BE2C (cell line): ENCODE results near the gene SEMA4A.
"Not testable (repeated sequence)": the region's sequence is repeated elsewhere in the genome, so short reads cannot be mapped to it uniquely, and the experiment has no call there.

Experiments
- DNase-seq: peaks from one replicate; pipeline ENCODE4 v3.0.0-alpha.2; 2020
- H3K27me3 ChIP-seq: fragments of 250-450 bp; sonication (Bioruptor Pico); 2 replicates; pipeline ENCODE4 v1.5.1; 2020; ENCODE audit warnings: mild to moderate bottlenecking
- H3K36me3 ChIP-seq: fragments of 250-450 bp; sonication (Bioruptor Pico); 2 replicates; pipeline ENCODE4 v1.5.1; 2020; ENCODE audit warnings: mild to moderate bottlenecking
- H3K4me1 ChIP-seq: fragments of 250-450 bp; sonication (Bioruptor Pico); 2 replicates; pipeline ENCODE4 v1.5.1; 2020
- H3K4me3 ChIP-seq: 2 replicates; pipeline ENCODE4 v1.5.1; 2011; ENCODE audit warnings: low read depth, low read length
- H3K9me3 ChIP-seq: fragments of 250-450 bp; sonication (Bioruptor Pico); 2 replicates; pipeline ENCODE4 v1.5.1; 2020
- CTCF ChIP-seq: IDR thresholded peaks from 2 replicates; pipeline ENCODE4 v1.5.1; 2012; ENCODE audit warnings: mild to moderate bottlenecking, low read depth, low read length

The SEMA4A gene

DNA sequence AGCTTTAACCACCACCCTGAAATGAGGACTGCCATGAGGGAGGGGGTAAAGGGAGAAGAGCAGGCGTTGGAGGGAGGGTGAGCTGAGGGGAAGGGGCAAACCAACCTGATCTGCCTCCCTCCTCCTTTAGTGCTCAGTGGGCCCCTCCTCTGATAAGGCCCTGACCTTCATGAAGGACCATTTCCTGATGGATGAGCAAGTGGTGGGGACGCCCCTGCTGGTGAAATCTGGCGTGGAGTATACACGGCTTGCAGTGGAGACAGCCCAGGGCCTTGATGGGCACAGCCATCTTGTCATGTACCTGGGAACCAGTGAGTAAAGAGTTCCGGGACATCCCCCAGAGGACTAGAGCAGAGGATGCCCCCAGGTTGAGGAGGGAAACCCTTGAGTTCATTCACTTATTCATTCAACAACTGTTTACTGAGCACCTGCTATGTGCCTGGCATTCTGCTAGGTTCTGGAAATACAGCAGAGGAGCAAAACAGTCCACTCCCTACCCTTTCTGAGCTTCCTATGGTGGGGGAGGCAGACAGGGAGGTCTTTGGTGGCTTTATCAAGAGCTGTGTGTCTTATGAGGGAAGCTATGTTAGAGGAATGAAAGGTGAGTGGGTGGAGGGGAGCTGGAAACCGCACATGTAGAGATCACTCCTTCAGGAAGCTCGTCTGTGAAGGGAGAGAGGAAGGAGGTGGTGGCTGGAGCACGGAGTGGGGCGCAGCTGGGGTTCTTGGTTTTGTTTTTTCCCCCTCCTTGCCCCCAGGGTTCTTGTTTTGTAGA is 19.5 kb downstream of the SEMA4A start:
- H3K27me3 ChIP-seq: no peaks in the 10 kb centered on the region
- no peak overlapping the region for H3K4me3 ChIP-seq
- H3K9me3 ChIP-seq: no peaks in the 10 kb centered on the region; the same call in 1 of the 2 replicates
- no peak for DNase-seq
- no peaks in the 10 kb centered on the region for H3K36me3 ChIP-seq
- no peaks in the 10 kb centered on the region for H3K4me1 ChIP-seq
- no peak for TF ChIP-seq CTCF

- Histone ChIP-seq H3K4me3 (no peak overlapping the region), H3K4me1 (no peaks in the 10 kb centered on the region), H3K27me3 (no peaks in the 10 kb centered on the region), H3K36me3 (no peaks in the 10 kb centered on the region), H3K9me3 (no peaks in the 10 kb centered on the region)
- TF ChIP-seq CTCF: no peak
- DNase-seq: no peak
These were observed 23.3 kb downstream of the SEMA4A start for GRCh38 chr1:156176610-156177210.

DNA sequence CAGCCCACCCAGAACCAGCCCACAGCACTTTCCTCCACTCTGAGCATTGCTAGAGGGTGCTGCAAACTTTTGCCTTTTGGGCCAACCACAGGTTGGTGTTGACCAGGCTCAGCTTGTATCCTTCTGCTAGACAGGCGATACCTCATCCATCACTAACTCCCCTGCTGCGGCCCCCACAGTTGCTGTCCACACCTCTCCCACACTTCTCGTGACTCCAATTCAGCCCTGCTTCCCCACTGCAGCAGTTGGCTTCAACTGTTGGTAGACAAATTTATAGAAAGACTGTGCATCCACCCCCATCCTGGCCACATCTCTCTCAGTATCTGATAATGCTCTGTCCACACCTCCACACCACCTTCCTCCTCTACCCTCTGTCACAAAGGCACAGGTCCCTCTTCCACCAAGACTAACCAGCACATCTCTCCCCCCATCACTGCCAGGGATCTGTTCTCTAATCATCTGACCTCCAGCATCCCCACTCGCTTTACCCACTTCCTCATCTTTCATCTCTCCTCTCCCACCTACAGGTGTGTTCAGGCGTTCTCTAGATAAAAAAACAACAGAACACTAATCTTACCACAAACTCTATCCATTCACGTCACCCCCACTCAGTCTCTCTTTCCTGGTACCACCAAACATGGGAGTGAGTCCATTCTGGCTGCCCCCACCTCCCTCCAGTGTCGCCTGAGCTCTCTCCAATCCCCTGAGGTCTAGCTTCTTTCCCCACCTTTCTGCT is 24.7 kb downstream of the SEMA4A start:
- no peak for DNase-seq
- Histone ChIP-seq H3K9me3 (no peaks in the 10 kb centered on the region), H3K4me3 (no peak overlapping the region), H3K27me3 (no peaks in the 10 kb centered on the region), H3K4me1 (no peaks in the 10 kb centered on the region), H3K36me3 (no peaks in the 10 kb centered on the region)
- no peak for TF ChIP-seq CTCF

- Histone ChIP-seq H3K4me3 (no peak overlapping the region), H3K27me3 (no peaks in the 10 kb centered on the region), H3K4me1 (no peaks in the 10 kb centered on the region), H3K9me3 (no peaks in the 10 kb centered on the region), H3K36me3 (no peaks in the 10 kb centered on the region)
- no peak for DNase-seq
- TF ChIP-seq CTCF: no peak
These were observed 27.1 kb downstream of the SEMA4A start for GRCh38 chr1:156180471-156180870.

- DNase-seq, H3K9me3 ChIP-seq, H3K36me3 ChIP-seq, H3K27me3 ChIP-seq, H3K4me1 ChIP-seq, H3K4me3 ChIP-seq: not testable (repeated sequence)
These were observed 28.1 kb downstream of the SEMA4A start for GRCh38 chr1:156181391-156181924.

DNA sequence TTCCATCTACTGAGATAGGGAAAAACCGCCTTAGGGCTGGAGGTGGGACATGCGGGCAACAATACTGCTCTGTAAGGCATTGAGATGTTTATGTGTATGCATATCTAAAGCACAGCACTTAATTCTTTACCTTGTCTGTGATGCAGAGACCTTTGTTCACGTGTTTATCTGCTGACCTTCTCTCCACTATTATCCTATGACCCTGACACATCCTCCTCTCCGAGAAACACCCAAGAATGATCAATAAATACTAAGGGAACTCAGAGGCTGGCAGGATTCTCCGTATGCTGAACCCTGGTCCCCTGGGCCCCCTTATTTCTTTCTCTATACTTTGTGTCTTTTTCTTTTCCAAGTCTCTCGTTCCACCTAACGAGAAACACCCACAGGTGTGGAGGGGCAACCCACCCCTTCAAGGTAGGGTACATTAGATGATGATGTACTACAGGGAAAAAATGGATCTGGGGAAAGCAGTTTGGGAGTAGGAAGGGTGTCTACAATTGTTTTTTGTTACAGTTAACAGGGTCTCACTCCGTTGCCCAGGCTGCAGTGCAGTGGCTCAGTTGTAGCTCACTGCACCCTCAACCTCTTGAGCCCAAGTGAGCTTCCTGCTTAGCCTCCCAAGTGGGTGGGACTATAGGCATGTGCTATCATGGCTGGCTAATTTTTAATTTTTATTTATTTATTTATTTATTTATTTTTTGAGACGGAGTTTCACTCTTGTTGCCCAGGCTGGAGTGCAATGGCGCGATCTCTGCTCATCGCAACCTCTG is 28.8 kb downstream of the SEMA4A start:
- not testable (repeated sequence) for H3K4me1 ChIP-seq, H3K4me3 ChIP-seq, H3K36me3 ChIP-seq

GRCh38 chr1:156186347-156187177 is 33.2 kb downstream of the SEMA4A start:
- H3K4me1 ChIP-seq, H3K27me3 ChIP-seq, H3K4me3 ChIP-seq, H3K9me3 ChIP-seq, H3K36me3 ChIP-seq, DNase-seq: not testable (repeated sequence)

More for the DNA sequence above, 28.8 kb downstream of the SEMA4A start:
- H3K9me3 ChIP-seq, H3K27me3 ChIP-seq, DNase-seq: not testable (repeated sequence)

DNA sequence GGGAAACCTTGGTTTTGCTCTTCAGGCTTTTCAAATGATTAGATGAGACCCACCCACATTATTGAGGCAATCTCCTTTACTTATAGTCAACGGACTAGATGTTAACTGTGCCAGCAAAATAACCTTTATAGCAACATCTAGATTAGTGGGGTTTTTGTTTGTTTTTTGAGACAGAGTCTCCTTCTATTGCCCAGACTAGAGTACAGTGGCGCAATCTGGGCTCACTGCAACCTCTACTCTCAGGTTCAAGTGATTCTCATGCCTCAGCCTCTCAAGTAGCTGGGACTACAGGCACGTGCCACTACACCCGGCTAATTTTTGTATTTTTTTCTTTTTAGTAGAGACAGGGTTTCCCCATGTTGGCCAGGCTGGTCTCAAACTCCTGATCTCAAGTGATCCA is 36.9 kb downstream of the SEMA4A start:
- H3K36me3 ChIP-seq, H3K27me3 ChIP-seq, DNase-seq: not testable (repeated sequence)

More for the DNA sequence above, 36.9 kb downstream of the SEMA4A start:
- not testable (repeated sequence) for H3K4me3 ChIP-seq, H3K9me3 ChIP-seq, H3K4me1 ChIP-seq
